Stimulated activated CD4-positive, alpha-beta T cell treated with anti-CD3 and anti-CD28 coated beads, Interleukin-12 subunit alpha, Interleukin-12 subunit beta, amount 100 ng/mL, for 4 hours (primary cell): ENCODE results near the gene CDCA4.

ENCODE experiments used
- DNase-seq: peaks from one replicate; pipeline ENCODE4 v3.0.0-alpha.2; 2020

Gene CDCA4

GRCh38 chr14:104972301-104973134 lies 48.4 kb downstream of the CDCA4 start:
- no peak for DNase-seq

DNA sequence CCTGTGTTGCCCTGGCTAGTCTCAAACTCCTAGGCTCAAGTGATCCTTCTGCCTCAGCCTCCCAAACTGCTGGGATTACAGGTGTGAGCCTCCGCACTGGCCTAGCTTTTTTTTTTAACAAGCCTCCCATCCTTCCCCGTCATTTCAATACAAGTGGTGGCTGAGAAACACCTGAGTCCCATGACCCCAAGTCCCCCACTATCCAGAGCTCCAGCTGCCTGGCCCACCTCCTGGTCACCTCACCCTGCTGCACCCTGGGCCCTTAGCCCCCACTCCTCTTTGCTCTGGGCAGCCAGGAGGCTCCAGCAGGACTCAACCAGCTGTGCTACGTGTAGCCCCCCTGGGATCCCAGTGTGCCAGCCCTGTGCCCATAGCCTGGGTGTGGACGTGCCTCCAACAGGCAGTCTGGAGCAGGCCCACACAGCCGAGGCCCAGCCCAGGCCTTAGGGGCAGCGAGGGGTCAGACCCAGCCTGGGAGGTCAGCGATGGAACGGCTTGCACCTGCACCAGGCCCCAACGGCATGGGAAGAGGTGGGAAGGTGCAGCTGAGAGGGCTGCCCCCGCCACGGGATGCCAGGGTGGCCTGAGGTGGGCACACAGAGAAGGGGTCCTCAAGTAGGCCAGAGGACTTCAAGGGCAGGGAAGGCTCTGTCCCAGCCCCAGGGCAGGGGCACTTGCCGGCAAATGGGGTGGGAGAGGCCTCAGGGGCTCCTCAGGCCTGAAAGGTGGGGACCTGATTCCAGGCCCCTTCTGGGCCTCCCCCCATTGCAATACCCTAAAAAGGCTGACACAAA lies 49.2 kb downstream of the CDCA4 start:
- DNase-seq = no peak

DNA sequence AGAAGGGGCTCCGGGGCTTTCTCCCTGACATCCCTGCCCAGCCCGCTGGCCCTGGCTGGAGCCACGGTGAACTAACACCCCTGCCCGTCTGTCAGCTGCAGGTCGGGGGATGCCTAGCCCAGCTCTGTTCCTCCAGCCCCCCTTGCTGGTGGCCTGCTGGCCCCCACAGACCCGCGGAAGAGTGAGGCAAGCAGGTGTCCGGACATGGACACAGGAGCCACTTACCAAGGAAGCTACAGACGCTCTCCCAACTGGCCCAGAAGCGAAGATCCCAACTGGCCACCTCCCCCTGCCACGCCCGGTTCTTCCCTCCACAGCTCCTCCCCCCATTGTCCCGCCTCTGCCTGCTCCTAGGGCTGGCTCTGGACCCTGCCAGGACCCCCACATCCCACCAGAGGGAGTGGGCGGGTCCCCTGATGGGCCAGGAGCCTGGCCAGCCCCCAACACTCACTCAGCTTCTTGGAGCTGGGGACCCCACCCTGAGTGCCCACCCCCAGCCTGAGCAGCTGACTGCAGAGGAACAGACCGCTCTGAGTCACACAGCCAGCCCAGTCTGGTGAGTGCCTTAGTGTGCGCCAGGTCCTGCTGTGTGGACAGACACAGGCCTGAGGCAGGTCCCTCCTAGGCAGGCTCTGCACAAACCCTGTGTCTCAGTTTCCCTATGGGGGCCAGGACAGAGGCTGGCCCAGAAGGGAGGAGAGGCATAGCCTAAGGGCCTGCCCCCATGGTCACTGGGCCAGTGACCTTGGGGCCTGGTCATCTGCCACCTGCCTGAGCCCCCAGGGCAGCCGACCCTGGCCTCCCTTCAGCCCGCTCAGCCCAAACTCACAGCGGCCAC lies 50.4 kb downstream of the CDCA4 start:
- DNase-seq = no peak

DNA sequence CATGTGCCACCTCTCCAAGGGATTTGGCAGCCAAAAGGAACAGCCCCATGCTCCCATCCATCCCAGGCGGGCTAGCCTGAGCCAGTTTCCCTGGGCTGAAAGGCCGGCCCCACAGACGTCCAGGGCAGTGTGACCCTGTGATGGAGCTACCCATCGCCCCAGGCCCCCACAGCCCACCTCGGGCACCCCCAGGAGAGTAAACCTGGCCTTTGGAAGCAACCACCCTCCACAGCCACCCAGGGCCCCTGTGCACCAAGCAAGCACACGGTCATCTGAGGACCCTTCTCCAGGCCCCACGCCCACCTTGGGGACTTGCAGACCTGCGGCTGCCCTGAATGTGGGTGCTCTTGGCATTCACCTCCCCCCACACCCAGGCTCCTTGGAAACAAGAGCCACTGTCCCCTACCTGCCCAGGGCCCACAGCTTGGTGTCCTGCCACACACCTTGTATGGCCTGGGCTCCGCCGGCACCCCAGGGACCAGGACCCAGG lies 51.1 kb downstream of the CDCA4 start:
- no peak for DNase-seq

DNA sequence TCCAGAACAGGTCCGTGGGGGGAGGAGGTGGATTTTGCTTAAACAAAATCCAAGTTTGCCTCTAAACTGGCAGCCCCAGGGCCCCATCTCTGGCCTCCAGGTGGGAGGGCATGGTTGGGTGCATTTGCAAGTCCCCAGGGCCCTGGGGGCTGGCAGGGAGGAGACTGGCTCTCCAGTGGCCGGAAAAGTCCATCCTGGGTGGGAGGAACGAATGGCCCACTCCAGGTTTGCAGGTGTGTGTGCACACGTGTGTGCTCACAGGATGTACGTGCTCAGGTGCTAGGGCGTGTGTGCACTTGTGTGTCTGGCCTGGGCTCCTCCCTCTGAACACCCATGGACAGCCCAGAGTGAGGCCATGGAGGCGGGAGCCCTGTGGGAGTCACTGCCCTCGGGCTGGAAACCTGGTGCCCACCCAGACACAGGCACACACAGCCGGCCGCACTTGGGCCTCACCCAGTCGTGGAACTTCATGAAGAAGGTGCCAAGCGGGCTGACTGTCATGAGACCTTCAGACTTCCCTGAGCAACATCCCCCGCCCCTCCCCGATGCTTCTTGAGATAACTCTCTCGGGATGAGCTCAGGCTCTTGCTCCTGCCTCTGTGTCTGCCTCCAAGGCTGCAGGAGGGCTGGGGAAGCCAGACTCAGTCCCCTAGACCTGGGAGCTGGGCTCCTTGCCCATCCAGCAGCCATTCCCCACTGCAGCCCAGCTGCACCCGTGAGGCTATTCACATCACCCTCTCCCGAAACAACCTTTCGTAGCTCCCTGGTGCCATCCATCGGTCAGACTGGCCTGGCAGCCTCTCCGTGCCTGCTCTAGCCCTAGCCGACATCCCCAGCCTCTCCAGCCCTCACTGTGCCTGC lies 52.1 kb downstream of the CDCA4 start:
- no peak for DNase-seq

DNA sequence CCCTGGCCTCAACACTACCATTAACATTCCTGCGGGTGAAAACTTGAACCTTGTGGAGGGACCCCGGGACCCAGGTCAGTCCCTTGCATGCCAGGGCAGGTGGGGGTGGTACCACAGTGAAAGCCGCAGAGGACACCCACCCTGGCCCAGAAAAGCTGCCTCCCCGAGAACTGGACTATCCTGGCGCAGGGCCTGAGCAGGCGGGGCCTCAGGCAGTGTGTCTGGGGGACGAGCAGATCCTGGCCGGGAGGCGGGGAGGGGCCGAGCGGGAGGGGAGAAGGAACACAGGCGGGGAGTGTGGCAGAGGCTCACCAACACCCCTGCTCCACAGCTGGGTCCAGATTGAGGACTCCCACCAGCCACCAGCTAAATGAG lies 52.7 kb downstream of the CDCA4 start:
- no peak for DNase-seq

DNA sequence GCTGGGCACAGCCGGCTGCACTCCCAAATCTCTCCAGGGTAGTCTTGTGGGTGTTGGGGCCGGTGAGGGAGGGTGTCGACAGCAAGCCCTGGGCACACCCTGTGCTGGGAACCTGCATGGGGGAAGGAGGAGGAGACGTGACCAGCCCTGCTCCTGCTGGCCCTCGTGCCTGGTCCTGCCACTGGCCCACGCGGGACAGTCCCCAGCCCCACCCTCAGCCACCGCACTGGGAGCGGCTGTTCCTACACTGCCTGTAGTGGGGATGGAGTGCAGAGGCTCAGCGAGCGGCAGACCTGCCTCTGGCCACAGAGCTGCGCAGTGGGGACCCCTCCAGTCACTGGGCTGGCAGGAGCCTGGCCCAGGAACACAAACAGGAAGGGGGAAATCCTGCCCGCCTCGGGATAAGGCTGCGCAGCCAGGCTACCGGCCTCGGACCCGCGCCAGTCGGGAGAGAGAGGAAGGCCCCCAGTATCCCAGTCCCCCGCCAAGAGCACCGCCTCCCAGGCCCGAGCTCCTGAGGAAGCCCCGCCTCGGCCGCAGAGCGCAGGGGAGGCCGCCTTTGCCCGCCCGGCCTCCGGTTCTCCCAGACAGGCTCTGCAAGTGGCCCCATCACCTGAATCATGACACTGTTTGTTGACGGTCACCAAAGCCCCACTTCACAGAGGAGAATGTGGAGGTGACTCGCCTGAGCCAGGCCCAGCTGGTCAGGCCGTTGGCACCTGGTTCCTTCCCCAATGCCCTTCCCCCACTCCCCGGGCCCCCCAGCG lies 53.3 kb downstream of the CDCA4 start:
- no peak for DNase-seq

GRCh38 chr14:104966981-104967385 lies 53.9 kb downstream of the CDCA4 start:
- no peak for DNase-seq

- DNase-seq = no peak
Measured at GRCh38 chr14:104966261-104966865, 54.5 kb downstream of the CDCA4 start.

DNA sequence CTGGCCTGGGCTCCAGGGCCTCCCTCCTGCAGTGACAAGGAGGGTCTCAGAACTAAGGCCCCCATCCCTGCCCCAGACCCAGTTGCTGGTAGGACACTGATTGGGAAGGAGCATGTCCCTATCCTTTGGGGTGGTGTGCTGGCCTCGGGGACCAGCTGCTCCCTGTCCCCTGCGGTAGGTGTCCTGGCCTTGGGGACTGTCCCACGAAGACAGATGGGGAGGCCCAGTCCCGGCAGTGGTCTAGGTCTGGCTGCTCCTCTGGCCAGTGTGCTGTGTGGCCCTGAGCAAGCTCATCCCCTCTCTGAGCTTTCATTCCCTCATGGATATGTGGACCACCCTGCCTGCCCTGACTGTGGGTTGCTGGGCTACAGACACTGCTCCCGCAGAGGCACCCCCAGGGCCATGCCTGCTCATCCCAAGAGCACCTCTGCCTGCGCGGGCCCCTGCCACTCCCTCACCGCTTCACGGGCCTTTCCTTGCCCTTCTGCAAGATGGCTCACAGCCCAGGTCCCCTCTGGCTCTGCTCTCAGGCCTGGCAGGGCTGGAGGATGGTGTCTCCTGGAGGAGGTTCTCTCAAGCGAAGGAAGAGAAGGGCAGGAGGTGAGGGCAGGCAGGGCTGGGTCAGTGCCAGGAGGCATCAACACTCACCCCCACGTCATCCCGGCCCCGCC lies 55.2 kb downstream of the CDCA4 start:
- no peak for DNase-seq

- DNase-seq = no peak
Measured at GRCh38 chr14:104964546-104964945, 56.3 kb downstream of the CDCA4 start.
